Tibial nerve (tissue), 4 donors: ENCODE results near the gene EXOC3L2. TPM values are rescaled to one million over a fixed set of nuclear protein-coding genes. Genes with fewer than 3 reads are reported as not detected.

Experiments used
- DNase-seq, 2 donors: peaks; one replicate each; pipeline ENCODE4 v3.0.0-alpha.2; 2019; ENCODE audit warnings: low spot score in 2 of 2
- H3K27ac ChIP-seq, 4 donors: fragments of 200-600 bp; sonication (generic) in 3 of 4; one replicate each; pipeline ENCODE4 v1.5.1; 2017 to 2019; ENCODE audit warnings: mild to moderate bottlenecking in 1 of 4
- H3K27me3 ChIP-seq, 2 donors: fragments of 200-600 bp; sonication (generic) in 1 of 2; one replicate each; pipeline versions ENCODE4 v1.5.1 to v1.6.0; 2017 to 2019
- H3K36me3 ChIP-seq, 3 donors: fragments of 200-600 bp; sonication (generic); one replicate each; pipeline ENCODE4 v1.5.1; 2018 to 2019
- H3K4me1 ChIP-seq, 4 donors: fragments of 200-600 bp; sonication (generic) in 3 of 4; one replicate each; pipeline ENCODE4 v1.5.1; 2017 to 2019
- H3K4me3 ChIP-seq, 4 donors: fragments of 200-600 bp; sonication (generic) in 3 of 4; one replicate each; pipeline ENCODE4 v1.5.1; 2017 to 2019; ENCODE audit warnings: mild to moderate bottlenecking in 1 of 4, moderate library complexity in 1 of 4
- H3K9me3 ChIP-seq, 4 donors: fragments of 200-600 bp; sonication (generic) in 3 of 4; one replicate each; pipeline ENCODE4 v1.5.1; 2017 to 2019
- EP300 ChIP-seq, 2 donors: sonication (generic); formaldehyde crosslinking; IDR thresholded peaks; one replicate each; pipeline ENCODE4 v1.6.1; 2017; ENCODE audit warnings: antibody characterized with exemption in 2 of 2, mild to moderate bottlenecking in 1 of 2
- POLR2A ChIP-seq, 2 donors: fragments of 450-650 bp; IDR thresholded peaks; one replicate each; pipeline ENCODE4 v1.6.1; 2017; ENCODE audit warnings: antibody characterized with exemption in 2 of 2, mild to moderate bottlenecking in 2 of 2, moderate library complexity in 2 of 2
- WGBS, 2 donors: methylation state at CpG; one replicate each; pipeline ENCODE4 v1.1.5; 2018; 5-methylcytosine and 5-hydroxymethylcytosine counted together
- total RNA-seq, 4 donors: library from RNA; depleted of rRNA; stranded (reverse); fragments of >200 nt; gene quantifications; one replicate each; pipeline ENCODE4 v1.1.0, GENCODE V29; 2016
- TF ChIP-seq, protein P1 (sequence below), 5 experiments: fragments of 200-600 bp in 3 of 5; fragments of 450-650 bp in 2 of 5; sonication (generic) in 3 of 5; IDR thresholded peaks; one replicate each; pipeline ENCODE4 v1.5.1; 2016 to 2019; ENCODE audit warnings: antibody characterized with exemption in 5 of 5, mild to moderate bottlenecking in 3 of 5, moderate library complexity in 2 of 5

The EXOC3L2 gene
- 1 to 10 TPM in 3 of 4 donors, under 1 TPM in 1; 0.63 to 3.7 (median 2.3) TPM for total RNA-seq

DNA sequence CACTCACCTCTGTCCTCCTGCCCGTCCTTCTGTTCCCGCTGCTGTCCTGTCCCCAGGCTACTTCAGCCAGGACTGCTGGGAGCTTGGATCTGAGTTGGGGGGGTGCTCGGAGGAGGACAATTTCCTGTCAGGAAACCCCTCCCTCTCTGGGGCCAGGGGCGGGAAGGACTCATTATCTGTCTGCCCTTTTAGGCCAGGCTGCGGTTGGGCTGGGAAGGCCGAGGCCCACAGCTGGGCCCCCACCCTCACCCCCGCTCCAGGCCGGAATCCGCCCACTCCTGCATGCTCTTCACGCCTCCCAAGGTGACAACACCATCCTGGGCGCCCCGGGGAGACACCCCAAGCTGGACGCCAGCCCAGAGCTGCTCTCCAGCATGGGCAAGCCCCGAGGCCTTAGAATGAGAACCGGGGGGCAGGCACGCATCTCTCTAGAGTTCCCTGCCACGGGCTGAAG lies at the start of gene EXOC3L2:
TSS of gene EXOC3L2 (minus strand) at position 74 of the 454 bp plus-strand sequence. CDS start 6,362 bp downstream, outside the sequence.
- Histone ChIP-seq H3K27me3 (no peaks in the 10 kb centered on the region), H3K9me3 (no peaks in the 10 kb centered on the region), H3K4me1 (peaks cover 0 to 17% (median 5%) of the 10 kb centered on the region in 4 donors), H3K27ac (no peak within 1 kb of the TSS), H3K36me3 (no peaks in the 10 kb centered on the region), H3K4me3 (no peak within 1 kb of the TSS)
- 32 to 35% methylated on average over 15 to 16 of the region's 17 CpGs for WGBS, 2 donors
- TF ChIP-seq POLR2A (IDR thresholded peaks at IDR 0.05) (no peak), EP300 (IDR thresholded peaks at IDR 0.05) (no peak)
- TF ChIP-seq, protein P1, sequence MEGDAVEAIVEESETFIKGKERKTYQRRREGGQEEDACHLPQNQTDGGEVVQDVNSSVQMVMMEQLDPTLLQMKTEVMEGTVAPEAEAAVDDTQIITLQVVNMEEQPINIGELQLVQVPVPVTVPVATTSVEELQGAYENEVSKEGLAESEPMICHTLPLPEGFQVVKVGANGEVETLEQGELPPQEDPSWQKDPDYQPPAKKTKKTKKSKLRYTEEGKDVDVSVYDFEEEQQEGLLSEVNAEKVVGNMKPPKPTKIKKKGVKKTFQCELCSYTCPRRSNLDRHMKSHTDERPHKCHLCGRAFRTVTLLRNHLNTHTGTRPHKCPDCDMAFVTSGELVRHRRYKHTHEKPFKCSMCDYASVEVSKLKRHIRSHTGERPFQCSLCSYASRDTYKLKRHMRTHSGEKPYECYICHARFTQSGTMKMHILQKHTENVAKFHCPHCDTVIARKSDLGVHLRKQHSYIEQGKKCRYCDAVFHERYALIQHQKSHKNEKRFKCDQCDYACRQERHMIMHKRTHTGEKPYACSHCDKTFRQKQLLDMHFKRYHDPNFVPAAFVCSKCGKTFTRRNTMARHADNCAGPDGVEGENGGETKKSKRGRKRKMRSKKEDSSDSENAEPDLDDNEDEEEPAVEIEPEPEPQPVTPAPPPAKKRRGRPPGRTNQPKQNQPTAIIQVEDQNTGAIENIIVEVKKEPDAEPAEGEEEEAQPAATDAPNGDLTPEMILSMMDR (IDR thresholded peaks at IDR 0.05): no peak
- DNase-seq: no peak

DNA sequence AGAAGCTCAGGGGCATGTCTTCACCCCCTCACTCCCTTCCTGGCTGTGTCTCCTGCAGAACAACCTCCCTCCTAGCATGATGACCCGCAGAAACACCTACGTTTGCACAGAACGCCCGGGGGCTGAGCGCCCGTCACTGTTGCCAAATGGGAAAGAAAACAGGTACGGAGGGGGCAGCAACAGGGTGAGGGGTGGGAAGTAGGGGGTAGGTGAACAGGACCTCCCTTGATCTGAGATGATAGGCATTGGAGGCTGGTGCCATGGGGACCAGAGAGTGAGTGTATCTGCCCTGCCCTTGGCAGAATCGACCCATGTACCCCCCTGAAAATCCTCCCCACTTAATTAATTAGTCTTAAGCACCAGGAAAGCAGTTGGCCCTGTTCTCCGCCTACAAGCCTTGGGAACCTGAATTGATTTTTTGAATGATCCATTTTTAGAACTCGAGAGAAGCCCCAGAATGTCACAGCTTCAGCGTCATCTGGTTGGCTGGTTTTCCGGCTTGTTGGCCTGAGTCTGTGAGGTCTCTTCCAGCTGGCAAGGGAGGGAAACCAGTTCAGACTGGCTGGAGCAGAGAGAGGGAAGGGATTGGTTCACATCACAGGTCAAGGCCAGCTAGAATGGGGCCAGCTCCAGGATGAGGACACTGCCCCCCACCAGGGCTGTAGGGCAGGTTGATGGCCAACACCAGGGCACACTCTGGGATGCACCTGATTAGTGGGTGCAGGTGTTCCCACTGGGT lies 49.3 kb upstream of the EXOC3L2 start:
- no peaks in the 10 kb centered on the region for H3K27me3 ChIP-seq
- H3K4me3 ChIP-seq: no peak overlapping the region
- no peak for DNase-seq
- TF ChIP-seq, protein P1 (IDR thresholded peaks at IDR 0.05): no peak
- TF ChIP-seq EP300 (IDR thresholded peaks at IDR 0.05) (no peak), POLR2A (IDR thresholded peaks at IDR 0.05) (no peak)
- H3K27ac ChIP-seq: no peak overlapping the region
- peaks cover 0 to 16% (median 0%) of the 10 kb centered on the region in 4 donors for H3K9me3 ChIP-seq
- H3K36me3 ChIP-seq: peaks cover 0 to 100% (median 3%) of the 10 kb centered on the region in 3 donors
- WGBS, 2 donors: 82 to 84% methylated on average over 12 of the region's 12 CpGs
- no peaks in the 10 kb centered on the region for H3K4me1 ChIP-seq

DNA sequence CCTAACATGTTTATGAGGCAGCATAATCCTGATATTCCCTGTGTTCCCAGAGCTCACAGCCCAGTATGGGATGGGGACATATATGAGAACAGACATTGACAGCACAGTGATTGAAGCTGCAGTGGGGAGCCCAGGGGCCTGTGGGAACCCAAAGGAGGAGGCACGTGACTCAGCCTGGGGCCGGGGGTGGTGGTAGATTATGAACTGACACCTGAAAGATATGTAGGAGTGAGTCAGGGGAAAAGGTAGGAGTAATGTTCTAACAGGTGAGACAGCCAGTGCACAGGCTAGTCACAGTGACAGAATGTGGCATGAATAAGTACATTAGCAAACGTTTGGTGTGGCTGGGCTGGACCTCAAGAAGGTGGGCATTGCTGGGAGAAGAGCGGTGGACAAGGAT lies 48.5 kb upstream of the EXOC3L2 start:
- no peak for DNase-seq
- TF ChIP-seq EP300 (IDR thresholded peaks at IDR 0.05) (no peak), POLR2A (IDR thresholded peaks at IDR 0.05) (no peak)
- TF ChIP-seq, protein P1 (IDR thresholded peaks at IDR 0.05): no peak
- Histone ChIP-seq H3K36me3 (peaks cover 0 to 100% (median 3%) of the 10 kb centered on the region in 3 donors), H3K9me3 (peaks cover 0 to 16% (median 0%) of the 10 kb centered on the region in 4 donors), H3K4me3 (no peak overlapping the region), H3K27ac (no peak overlapping the region), H3K27me3 (no peaks in the 10 kb centered on the region), H3K4me1 (no peaks in the 10 kb centered on the region)
- WGBS, 2 donors: 88 to 90% methylated on average over 4 of the region's 4 CpGs

DNA sequence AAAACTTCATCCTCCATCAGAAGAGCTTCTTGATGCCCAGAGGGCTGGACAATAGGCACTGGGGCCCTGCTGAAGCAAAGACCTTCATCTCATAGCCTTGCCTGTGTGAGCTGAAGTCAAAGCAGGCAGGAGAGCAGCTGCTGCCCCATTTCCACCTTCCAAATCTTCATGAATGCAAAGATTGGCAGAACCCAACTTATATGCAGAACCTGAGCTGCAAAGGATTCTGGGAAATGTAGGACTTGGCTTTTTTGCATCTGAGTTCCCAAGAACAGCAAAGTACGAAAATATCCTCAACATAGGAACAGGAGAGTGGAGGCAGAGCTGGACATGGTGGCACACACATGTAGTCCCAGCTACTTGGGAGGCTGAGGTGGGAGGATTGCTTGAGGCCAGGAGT lies 46.6 kb upstream of the EXOC3L2 start:
- 94 to 100% methylated on average over 1 of the region's 1 CpG for WGBS, 2 donors
- peaks cover 0 to 100% (median 3%) of the 10 kb centered on the region in 3 donors for H3K36me3 ChIP-seq
- no peak overlapping the region for H3K4me3 ChIP-seq

More for the DNA sequence above, 46.6 kb upstream of the EXOC3L2 start:
- Histone ChIP-seq H3K27ac (no peak overlapping the region), H3K27me3 (no peaks in the 10 kb centered on the region), H3K4me1 (no peaks in the 10 kb centered on the region), H3K9me3 (peaks cover 0 to 16% (median 0%) of the 10 kb centered on the region in 4 donors)
- TF ChIP-seq, protein P1 (IDR thresholded peaks at IDR 0.05): no peak
- TF ChIP-seq POLR2A (IDR thresholded peaks at IDR 0.05) (no peak), EP300 (IDR thresholded peaks at IDR 0.05) (no peak)
- DNase-seq: no peak
